HL-60 (cell line): ENCODE data around the gene KRT35.

Experiments used
- DNase-seq, 2 experiments: peaks; one replicate each; pipeline ENCODE4 v3.0.0-alpha.2; 2010 to 2020; ENCODE audit warnings: low read depth in 1 of 2, low spot score in 1 of 2
- H3K27ac ChIP-seq: fragments of 250-450 bp; sonication (Bioruptor Pico); replicated peaks from 2 replicates; pipeline ENCODE4 v1.5.1; 2020; ENCODE audit warnings: mild to moderate bottlenecking, moderate library complexity
- H3K27me3 ChIP-seq: fragments of 250-450 bp; sonication (Bioruptor Pico); 2 replicates; pipeline ENCODE4 v1.5.1; 2021; ENCODE audit warnings: mild to moderate bottlenecking, moderate library complexity; ENCODE audit not compliant: insufficient read depth, poor library complexity, severe bottlenecking
- H3K4me3 ChIP-seq: replicated peaks from 2 replicates; pipeline ENCODE4 v1.5.1; 2011; ENCODE audit warnings: mild to moderate bottlenecking, control low read depth, low read length; ENCODE audit not compliant: insufficient read depth
- GABPA ChIP-seq: IDR thresholded peaks from 2 replicates; pipeline ENCODE4 v1.6.1; 2012; ENCODE audit warnings: low read depth
- POLR2AphosphoS5 ChIP-seq: IDR thresholded peaks from 2 replicates; pipeline ENCODE4 v1.6.1; 2012; ENCODE audit warnings: low read depth
- REST ChIP-seq: IDR thresholded peaks from 2 replicates; pipeline ENCODE4 v1.6.1; 2012; ENCODE audit warnings: low read depth; ENCODE audit not compliant: insufficient replicate concordance
- SPI1 ChIP-seq: IDR thresholded peaks from 2 replicates; pipeline ENCODE4 v1.6.1; 2012; ENCODE audit warnings: low read depth, mild to moderate bottlenecking, borderline replicate concordance
- TF ChIP-seq, protein P1 (sequence below): IDR thresholded peaks from one replicate; pipeline ENCODE4 v1.5.1; 2011; ENCODE audit warnings: low read length, control low read depth, inconsistent platforms; ENCODE audit not compliant: insufficient read depth

The KRT35 gene

DNA sequence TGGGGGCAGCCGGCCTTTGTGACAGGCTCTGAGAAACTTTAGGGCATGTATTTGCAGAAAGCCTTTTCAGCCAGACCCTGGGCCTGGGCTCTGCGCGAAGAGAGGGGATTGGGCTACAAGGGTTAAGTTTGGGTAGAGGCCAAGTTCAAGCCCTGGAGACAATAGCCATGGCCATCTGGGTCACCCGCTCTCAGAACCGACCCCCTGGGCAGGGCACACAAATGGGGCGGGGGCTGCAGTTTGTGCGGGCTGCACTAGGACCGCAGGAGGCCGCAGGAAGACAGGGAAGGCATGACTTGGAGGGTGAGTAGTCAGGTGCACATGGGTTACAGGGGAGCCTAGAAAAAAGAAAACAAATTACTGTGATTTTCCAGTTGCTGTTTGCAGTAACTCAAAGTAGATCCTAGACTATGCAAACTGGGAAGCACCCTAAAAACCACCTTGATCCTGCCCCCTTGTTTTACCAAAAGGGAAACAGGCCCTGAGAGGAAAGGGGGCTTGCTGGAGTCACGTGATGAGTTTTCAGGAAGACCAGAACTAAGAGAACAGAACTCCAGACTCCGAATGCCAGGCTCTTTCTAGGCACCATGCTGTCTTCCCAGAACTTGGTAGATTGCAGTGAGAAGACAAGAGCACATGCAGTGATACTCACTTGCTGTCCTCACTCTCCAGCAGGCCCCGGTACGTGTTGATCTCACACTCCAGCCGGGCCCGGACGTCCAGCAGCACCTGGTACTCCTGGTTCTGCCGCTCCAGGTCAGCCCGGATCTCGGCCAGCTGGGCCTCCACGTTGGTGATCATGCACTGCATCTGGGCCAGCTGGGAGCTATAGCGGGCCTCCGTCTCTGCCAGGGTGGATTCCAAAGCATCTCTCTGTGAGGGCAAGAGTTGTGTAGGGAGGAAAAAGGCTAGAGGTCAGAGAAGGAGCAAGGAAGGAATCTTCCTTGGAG, 3.8 kb downstream of the KRT35 start:
- no peak for TF ChIP-seq REST
- Histone ChIP-seq H3K4me3 (no peak overlapping the region), H3K27me3 (no peaks in the 10 kb centered on the region)

DNA sequence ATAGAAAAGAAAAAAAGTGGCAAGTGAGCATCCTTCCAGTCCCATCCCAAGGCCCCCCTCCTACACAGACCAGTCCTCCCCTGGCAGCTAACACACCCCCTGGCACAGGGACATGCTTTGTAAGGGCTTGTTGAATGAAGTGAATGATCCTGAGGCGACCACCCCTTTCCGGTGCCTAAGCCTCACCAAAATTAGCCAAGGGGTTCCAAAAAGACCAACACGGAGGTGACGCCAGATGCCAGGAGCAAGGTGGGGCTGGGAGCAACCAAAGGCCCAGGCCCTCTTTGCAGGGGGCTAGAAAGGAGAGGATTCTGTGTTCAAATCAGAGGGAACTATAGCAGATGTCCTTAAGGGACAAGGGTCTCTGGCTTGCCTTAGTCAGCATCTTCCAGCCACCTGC, 5.5 kb downstream of the KRT35 start:
- no peak for TF ChIP-seq SPI1
- TF ChIP-seq REST, result no peak
- no peak for TF ChIP-seq POLR2AphosphoS5
- TF ChIP-seq, protein P1, sequence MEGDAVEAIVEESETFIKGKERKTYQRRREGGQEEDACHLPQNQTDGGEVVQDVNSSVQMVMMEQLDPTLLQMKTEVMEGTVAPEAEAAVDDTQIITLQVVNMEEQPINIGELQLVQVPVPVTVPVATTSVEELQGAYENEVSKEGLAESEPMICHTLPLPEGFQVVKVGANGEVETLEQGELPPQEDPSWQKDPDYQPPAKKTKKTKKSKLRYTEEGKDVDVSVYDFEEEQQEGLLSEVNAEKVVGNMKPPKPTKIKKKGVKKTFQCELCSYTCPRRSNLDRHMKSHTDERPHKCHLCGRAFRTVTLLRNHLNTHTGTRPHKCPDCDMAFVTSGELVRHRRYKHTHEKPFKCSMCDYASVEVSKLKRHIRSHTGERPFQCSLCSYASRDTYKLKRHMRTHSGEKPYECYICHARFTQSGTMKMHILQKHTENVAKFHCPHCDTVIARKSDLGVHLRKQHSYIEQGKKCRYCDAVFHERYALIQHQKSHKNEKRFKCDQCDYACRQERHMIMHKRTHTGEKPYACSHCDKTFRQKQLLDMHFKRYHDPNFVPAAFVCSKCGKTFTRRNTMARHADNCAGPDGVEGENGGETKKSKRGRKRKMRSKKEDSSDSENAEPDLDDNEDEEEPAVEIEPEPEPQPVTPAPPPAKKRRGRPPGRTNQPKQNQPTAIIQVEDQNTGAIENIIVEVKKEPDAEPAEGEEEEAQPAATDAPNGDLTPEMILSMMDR, result no peak
- no peak for TF ChIP-seq GABPA
- H3K27me3 ChIP-seq, result no peaks in the 10 kb centered on the region
- H3K27ac ChIP-seq, result no peak overlapping the region
- DNase-seq, result no peak
- no peak overlapping the region for H3K4me3 ChIP-seq

More for the DNA sequence above, 3.8 kb downstream of the KRT35 start:
- no peak overlapping the region for H3K27ac ChIP-seq
- no peak for DNase-seq

DNA sequence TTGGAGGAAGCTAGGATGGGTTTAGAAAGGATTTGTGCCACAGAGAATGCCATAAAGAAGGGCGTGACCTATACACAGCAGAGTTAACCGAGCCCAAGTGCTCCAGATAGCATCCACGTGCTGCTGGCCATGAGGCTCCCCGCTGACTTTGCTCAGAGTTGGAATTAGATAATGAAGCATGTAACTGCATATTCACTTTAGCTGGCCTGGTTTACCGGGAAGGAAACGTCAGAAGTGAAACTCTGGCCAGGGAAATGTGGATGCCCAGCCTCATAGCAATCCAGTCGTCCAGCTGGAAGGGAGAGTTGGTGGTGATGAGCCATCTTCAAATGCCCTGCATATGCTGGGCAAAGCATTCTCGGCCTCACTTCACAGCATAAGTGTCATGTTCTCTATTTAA, 6.1 kb downstream of the KRT35 start:
- Histone ChIP-seq H3K27ac (no peak overlapping the region), H3K4me3 (no peak overlapping the region), H3K27me3 (no peaks in the 10 kb centered on the region)
- TF ChIP-seq REST, result no peak
- no peak for TF ChIP-seq GABPA
- no peak for TF ChIP-seq SPI1
- TF ChIP-seq POLR2AphosphoS5, result no peak
- TF ChIP-seq, protein P1, result no peak
- DNase-seq, result no peak
